MCF 10A (cell line): ENCODE results near the gene CROCC2. TPM values are rescaled to one million over a fixed set of nuclear protein-coding genes. Genes with fewer than 3 reads are reported as not detected.

Experiments
- BruUV-seq: library from RNA; stranded (reverse); fragments of 400-500 nt; replicated peaks from 2 replicates; lab custom pipeline; 2021; lab: Mats Ljungman, UMichigan
- CTCF ChIA-PET: fragments of 300-600 bp; sonication (Branson Sonifier 250); formaldehyde crosslinking; extraction: SDS; loops from one replicate; lab custom pipeline; 2021; ENCODE audit warnings: antibody characterized with exemption, inconsistent platforms; lab: Yijun Ruan, JAX
- POLR2A ChIA-PET: fragments of 300-600, 350-650 bp; sonication (Branson Sonifier 250); formaldehyde crosslinking; extraction: SDS; loops from one replicate; lab custom pipeline; 2020; ENCODE audit warnings: antibody characterized with exemption, inconsistent platforms; lab: Yijun Ruan, JAX
- DNase-seq: peaks from one replicate; pipeline ENCODE4 v3.0.0-alpha.2; 2018; ENCODE audit not compliant: unreplicated experiment
- H3K27ac Mint-ChIP-seq: one replicate; pipeline ENCODE4 v1.8.0; 2022; ENCODE audit warnings: mild to moderate bottlenecking, low read depth, mixed read lengths; ENCODE audit not compliant: unreplicated experiment
- H3K27me3 Mint-ChIP-seq: one replicate; pipeline ENCODE4 v1.8.0; 2022; ENCODE audit warnings: mixed read lengths; ENCODE audit not compliant: insufficient read depth, unreplicated experiment
- H3K36me3 Mint-ChIP-seq: one replicate; pipeline ENCODE4 v1.8.0; 2022; ENCODE audit warnings: mild to moderate bottlenecking, moderate library complexity, mixed read lengths; ENCODE audit not compliant: insufficient read depth, unreplicated experiment
- H3K4me1 Mint-ChIP-seq: one replicate; pipeline ENCODE4 v1.8.0; 2022; ENCODE audit warnings: mixed read lengths; ENCODE audit not compliant: insufficient read depth, unreplicated experiment
- H3K4me3 Mint-ChIP-seq: one replicate; pipeline ENCODE4 v1.8.0; 2022; ENCODE audit warnings: mild to moderate bottlenecking, moderate library complexity, mixed read lengths; ENCODE audit not compliant: unreplicated experiment
- H3K9me3 Mint-ChIP-seq: one replicate; pipeline ENCODE4 v1.8.0; 2022; ENCODE audit warnings: mixed read lengths; ENCODE audit not compliant: unreplicated experiment
- CTCF ChIP-seq: fragments of 200-600 bp; IDR thresholded peaks from one replicate; pipeline ENCODE4 v1.8.0; 2022; ENCODE audit warnings: antibody characterized with exemption, mild to moderate bottlenecking; ENCODE audit not compliant: unreplicated experiment
- intact Hi-C: fragments of 100-400 bp; cut with micrococcal nuclease; formaldehyde crosslinking; loops from 2 replicates; pipeline ENCODE4 v1.14.1; 2022
- total RNA-seq: library from RNA; stranded (reverse); gene quantifications from 2 replicates; pipeline ENCODE4 v1.2.3, GENCODE V29; 2022

CROCC2 gene
- total RNA-seq, 1 experiment from 2014 or later: not detected

GRCh38 chr2:240930631-240931318, 24.6 kb downstream of the CROCC2 start:
- CTCF ChIA-PET: no interaction called here
- POLR2A ChIA-PET: no interaction called here
- DNase-seq: no peak
- Mint-ChIP-seq H3K36me3 (no peaks in the 10 kb centered on the region), H3K4me3 (no peak overlapping the region), H3K27ac (no peak overlapping the region), H3K27me3 (peaks cover 17% of the 10 kb centered on the region), H3K4me1 (no peaks in the 10 kb centered on the region), H3K9me3 (no peaks in the 10 kb centered on the region)
- intact Hi-C loops: no loop called here
- TF ChIP-seq CTCF: no peak
- no TSS peak for BruUV-seq

- DNase-seq: no peak
- Mint-ChIP-seq H3K4me1 (no peaks in the 10 kb centered on the region), H3K36me3 (no peaks in the 10 kb centered on the region), H3K27ac (no peak overlapping the region), H3K27me3 (peaks cover 17% of the 10 kb centered on the region), H3K4me3 (no peak overlapping the region), H3K9me3 (no peaks in the 10 kb centered on the region)
- ChIA-PET CTCF (no interaction called here), POLR2A (no interaction called here)
- intact Hi-C loops: no loop called here
- no peak for TF ChIP-seq CTCF
- no TSS peak for BruUV-seq
Observed at GRCh38 chr2:240931319-240931949, 25.3 kb downstream of the CROCC2 start.

GRCh38 chr2:240932001-240932723, 26.0 kb downstream of the CROCC2 start:
- Mint-ChIP-seq H3K9me3 (no peaks in the 10 kb centered on the region), H3K4me1 (no peaks in the 10 kb centered on the region), H3K36me3 (no peaks in the 10 kb centered on the region), H3K27me3 (peaks cover 17% of the 10 kb centered on the region), H3K27ac (no peak overlapping the region), H3K4me3 (no peak overlapping the region)
- intact Hi-C loops: no loop called here
- POLR2A ChIA-PET: no interaction called here
- no TSS peak for BruUV-seq
- CTCF ChIA-PET: no interaction called here
- no peak for TF ChIP-seq CTCF
- no peak for DNase-seq

GRCh38 chr2:240932724-240933047, 26.6 kb downstream of the CROCC2 start:
- intact Hi-C loops: no loop called here
- no TSS peak for BruUV-seq
- Mint-ChIP-seq H3K4me1 (no peaks in the 10 kb centered on the region), H3K27ac (no peak overlapping the region), H3K27me3 (peaks cover 17% of the 10 kb centered on the region), H3K36me3 (no peaks in the 10 kb centered on the region), H3K9me3 (peaks cover under 1% of the 10 kb centered on the region), H3K4me3 (no peak overlapping the region)
- DNase-seq: no peak
- ChIA-PET POLR2A (no interaction called here), CTCF (no interaction called here)
- TF ChIP-seq CTCF: no peak
